ENCODE data around the gene STARD9. TPM values are rescaled to one million over a fixed set of nuclear protein-coding genes. Genes with fewer than 3 reads are reported as not detected.

STARD9 gene
- total and polyA plus RNA-seq, 9 of the 15 experiments (the other 6 are each of a cell fraction or from before 2014, with no cell fraction given) = 0.45 to 6.0 (median 3.6) TPM

DNA sequence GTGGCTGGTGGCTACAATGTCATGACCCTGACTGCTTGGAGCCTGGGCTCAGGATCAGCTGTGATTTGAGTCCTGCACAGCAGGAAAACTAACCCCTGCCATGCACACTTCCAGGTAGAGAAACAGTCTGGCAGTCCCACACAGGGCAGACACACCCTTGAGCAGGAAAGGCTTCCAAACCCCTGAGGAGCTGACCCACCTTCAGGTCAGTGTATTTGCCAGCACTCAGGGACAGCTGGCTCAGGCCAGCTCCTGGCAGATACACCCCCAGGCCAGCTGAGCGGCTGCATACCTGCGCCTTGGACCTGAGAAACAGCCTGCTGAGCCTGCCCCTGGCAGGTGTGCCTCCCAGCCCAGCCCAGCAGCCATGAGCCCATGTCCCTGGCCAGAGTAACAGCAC is 183.7 kb downstream of the STARD9 start:
- POLR2A ChIA-PET = interaction anchor here (0.9 kb wide), 1 partner anchor 13 kb away, joined by 3 read pairs; no protein-coding TSS in a partner anchor
- 88% methylated on average over 2 of the region's 2 CpGs for WGBS (ENCODE audit: insufficient coverage, low coverage, missing lambda C conversion rate)
- in situ Hi-C loops (cut with MboI) = no loop called here

DNA sequence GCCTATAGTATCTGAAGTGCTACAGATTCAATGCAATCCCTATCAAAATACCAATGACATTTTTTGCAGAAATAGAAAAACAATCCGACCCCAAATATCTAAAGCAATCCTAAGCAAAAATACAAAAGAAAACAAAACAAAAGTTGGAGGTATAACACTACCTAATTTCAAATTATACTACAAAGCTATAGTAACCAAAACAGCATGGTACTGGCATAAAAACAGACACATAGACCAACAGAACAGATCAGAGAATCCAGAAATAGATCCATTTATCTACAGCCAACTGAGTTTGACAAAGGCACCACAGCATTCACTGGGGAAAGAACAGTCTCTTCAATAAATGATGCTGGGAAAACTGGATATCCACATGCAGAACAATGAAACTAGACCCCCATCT is 185.4 kb downstream of the STARD9 start:
- intact Hi-C loops (cut with micrococcal nuclease) = no loop called here
- Histone ChIP-seq H3K9ac (ENCODE audit: insufficient read depth in 1 of 2, low read depth in 2 of 2, low read length in 2 of 2) (no peak overlapping the region), H4K20me1 (replicated peaks; ENCODE audit: control insufficient read depth, insufficient read depth, low read length) (no peaks in the 10 kb centered on the region), H3K9me3 (replicated peaks; ENCODE audit: control insufficient read depth, insufficient read depth, low read depth, low read length) (peaks cover 2% of the 10 kb centered on the region), H3K4me2 (ENCODE audit: insufficient read depth, low read length) (no peak overlapping the region), H3K27ac (ENCODE audit: extremely low read depth, low read depth, low read length) (no peak overlapping the region), H3K4me3 (no peak overlapping the region), H3K36me3 (ENCODE audit: control insufficient read depth, insufficient read depth, low read length) (no peaks in the 10 kb centered on the region), H2AFZ (ENCODE audit: low read depth, low read length) (no peak overlapping the region), H3K79me2 (ENCODE audit: control insufficient read depth, insufficient read depth, low read length) (no peaks in the 10 kb centered on the region), H3K4me1 (replicated peaks in 1 of 2; ENCODE audit: control insufficient read depth in 2 of 2, insufficient read depth in 2 of 2, low read length in 2 of 2) (peaks cover 0 to 2% of the 10 kb centered on the region in 2 experiments; a peak in 2 of 5 replicates), H3K27me3 (ENCODE audit: control insufficient read depth in 2 of 2, insufficient read depth in 2 of 2, low read length in 2 of 2) (no peaks in the 10 kb centered on the region), H3K9me1 (ENCODE audit: control insufficient read depth, insufficient read depth, low read length) (no peaks in the 10 kb centered on the region)
- 0% methylated on average over 1 of the region's 1 CpG for WGBS (ENCODE audit: insufficient coverage, low coverage, missing lambda C conversion rate)
- no peak for FAIRE-seq
- no peak for ATAC-seq
- ChIA-PET CTCF (ENCODE audit: low intra/inter-chr PET ratio) (no interaction called here), POLR2A (no interaction called here)
- peak; percentile 52 for TF ChIP-seq RBM25 (IDR thresholded peaks at IDR 0.05; ENCODE audit: low read depth, low read length, severe bottlenecking)
- no peak for TF ChIP-seq ETS2 (tag; IDR thresholded peaks at IDR 0.05; ENCODE audit: borderline replicate concordance, poor library complexity, severe bottlenecking)
- TF ChIP-seq ZNF589 (CRISPR knock-in tag; IDR thresholded peaks at IDR 0.05; ENCODE audit: low read depth) = no peak
- in situ Hi-C loops (cut with MboI) = no loop called here
- DNase-seq (ENCODE audit: extremely low read depth in 1 of 4, low spot score in 3 of 4) = no peak
- BruUV-seq (replicated peaks) = no TSS peak

More for the DNA sequence above, 183.7 kb downstream of the STARD9 start:
- Histone ChIP-seq H3K27me3 (ENCODE audit: control insufficient read depth in 2 of 2, insufficient read depth in 2 of 2, low read length in 2 of 2) (no peaks in the 10 kb centered on the region), H4K20me1 (replicated peaks; ENCODE audit: control insufficient read depth, insufficient read depth, low read length) (no peaks in the 10 kb centered on the region), H3K36me3 (ENCODE audit: control insufficient read depth, insufficient read depth, low read length) (no peaks in the 10 kb centered on the region), H3K9me1 (ENCODE audit: control insufficient read depth, insufficient read depth, low read length) (no peaks in the 10 kb centered on the region), H3K4me2 (ENCODE audit: insufficient read depth, low read length) (no peak overlapping the region), H3K4me3 (no peak overlapping the region), H3K9ac (ENCODE audit: insufficient read depth in 1 of 2, low read depth in 2 of 2, low read length in 2 of 2) (no peak overlapping the region), H3K9me3 (replicated peaks; ENCODE audit: control insufficient read depth, insufficient read depth, low read depth, low read length) (peaks cover 2% of the 10 kb centered on the region), H3K27ac (ENCODE audit: extremely low read depth, low read depth, low read length) (no peak overlapping the region), H2AFZ (ENCODE audit: low read depth, low read length) (no peak overlapping the region), H3K79me2 (ENCODE audit: control insufficient read depth, insufficient read depth, low read length) (no peaks in the 10 kb centered on the region), H3K4me1 (replicated peaks in 1 of 2; ENCODE audit: control insufficient read depth in 2 of 2, insufficient read depth in 2 of 2, low read length in 2 of 2) (peaks cover 0 to 2% of the 10 kb centered on the region in 2 experiments; a peak in 1 of 5 replicates)
- BruUV-seq (replicated peaks) = no TSS peak
- FAIRE-seq (no peak), DNase-seq (ENCODE audit: extremely low read depth in 1 of 4, low spot score in 3 of 4) (no peak), ATAC-seq (no peak)
- TF ChIP-seq ZNF316 (IDR thresholded peaks at IDR 0.05) (no peak), ZNF431 (CRISPR knock-in tag; IDR thresholded peaks at IDR 0.05) (no peak), NR2F6 (CRISPR knock-in tag; IDR thresholded peaks at IDR 0.05) (no peak), RBM34 (IDR thresholded peaks at IDR 0.05; ENCODE audit: borderline replicate concordance, insufficient read depth, low read length) (no peak), ZNF354B (CRISPR knock-in tag; IDR thresholded peaks at IDR 0.05) (no peak)
- TF ChIP-seq, protein P1, sequence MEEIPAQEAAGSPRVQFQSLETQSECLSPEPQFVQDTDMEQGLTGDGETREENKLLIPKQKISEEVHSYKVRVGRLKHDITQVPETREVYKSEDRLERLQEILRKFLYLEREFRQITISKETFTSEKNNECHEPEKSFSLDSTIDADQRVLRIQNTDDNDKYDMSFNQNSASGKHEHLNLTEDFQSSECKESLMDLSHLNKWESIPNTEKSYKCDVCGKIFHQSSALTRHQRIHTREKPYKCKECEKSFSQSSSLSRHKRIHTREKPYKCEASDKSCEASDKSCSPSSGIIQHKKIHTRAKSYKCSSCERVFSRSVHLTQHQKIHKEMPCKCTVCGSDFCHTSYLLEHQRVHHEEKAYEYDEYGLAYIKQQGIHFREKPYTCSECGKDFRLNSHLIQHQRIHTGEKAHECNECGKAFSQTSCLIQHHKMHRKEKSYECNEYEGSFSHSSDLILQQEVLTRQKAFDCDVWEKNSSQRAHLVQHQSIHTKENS (CRISPR knock-in tag; IDR thresholded peaks at IDR 0.05) = no peak
- CTCF ChIA-PET (ENCODE audit: low intra/inter-chr PET ratio) = no interaction called here
- intact Hi-C loops (cut with micrococcal nuclease) = no loop called here
